Measurements from ENCODE around the gene VPREB3.

The VPREB3 gene

GRCh38 chr22:23753385-23753784, 840 bp downstream of the VPREB3 start:
- DNase-seq (ENCODE audit: low read depth), result no peak
- no peak overlapping the region for H3K4me3 ChIP-seq (ENCODE audit: low read length)
- TF ChIP-seq, protein P1, sequence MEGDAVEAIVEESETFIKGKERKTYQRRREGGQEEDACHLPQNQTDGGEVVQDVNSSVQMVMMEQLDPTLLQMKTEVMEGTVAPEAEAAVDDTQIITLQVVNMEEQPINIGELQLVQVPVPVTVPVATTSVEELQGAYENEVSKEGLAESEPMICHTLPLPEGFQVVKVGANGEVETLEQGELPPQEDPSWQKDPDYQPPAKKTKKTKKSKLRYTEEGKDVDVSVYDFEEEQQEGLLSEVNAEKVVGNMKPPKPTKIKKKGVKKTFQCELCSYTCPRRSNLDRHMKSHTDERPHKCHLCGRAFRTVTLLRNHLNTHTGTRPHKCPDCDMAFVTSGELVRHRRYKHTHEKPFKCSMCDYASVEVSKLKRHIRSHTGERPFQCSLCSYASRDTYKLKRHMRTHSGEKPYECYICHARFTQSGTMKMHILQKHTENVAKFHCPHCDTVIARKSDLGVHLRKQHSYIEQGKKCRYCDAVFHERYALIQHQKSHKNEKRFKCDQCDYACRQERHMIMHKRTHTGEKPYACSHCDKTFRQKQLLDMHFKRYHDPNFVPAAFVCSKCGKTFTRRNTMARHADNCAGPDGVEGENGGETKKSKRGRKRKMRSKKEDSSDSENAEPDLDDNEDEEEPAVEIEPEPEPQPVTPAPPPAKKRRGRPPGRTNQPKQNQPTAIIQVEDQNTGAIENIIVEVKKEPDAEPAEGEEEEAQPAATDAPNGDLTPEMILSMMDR (conservative IDR thresholded peaks at IDR 0.05; ENCODE audit: low read depth, low read length), result no peak

DNA sequence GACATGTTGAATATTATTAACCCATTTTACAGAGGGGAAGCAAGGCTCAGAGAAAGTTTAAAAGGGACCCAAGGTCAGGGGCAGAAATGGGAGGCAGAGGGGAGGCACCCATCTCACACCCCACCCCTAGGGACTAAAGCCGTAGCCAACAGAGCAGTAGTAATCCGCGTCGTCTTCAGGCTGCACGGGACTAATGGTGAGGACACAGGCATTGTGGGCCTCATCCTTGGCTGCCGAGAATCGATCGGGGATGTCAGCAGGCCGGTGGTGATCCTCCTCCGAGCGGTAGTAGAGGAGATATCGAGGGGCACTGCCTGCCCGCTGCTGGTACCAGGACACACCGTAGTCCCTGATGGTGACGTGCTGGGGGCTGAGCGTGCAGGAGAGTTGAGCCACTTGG, 1.5 kb downstream of the VPREB3 start:
- TF ChIP-seq, protein P1 (conservative IDR thresholded peaks at IDR 0.05; ENCODE audit: low read depth, low read length), result no peak
- no peak overlapping the region for H3K4me3 ChIP-seq (ENCODE audit: low read length)
- no peak for DNase-seq (ENCODE audit: low read depth)

DNA sequence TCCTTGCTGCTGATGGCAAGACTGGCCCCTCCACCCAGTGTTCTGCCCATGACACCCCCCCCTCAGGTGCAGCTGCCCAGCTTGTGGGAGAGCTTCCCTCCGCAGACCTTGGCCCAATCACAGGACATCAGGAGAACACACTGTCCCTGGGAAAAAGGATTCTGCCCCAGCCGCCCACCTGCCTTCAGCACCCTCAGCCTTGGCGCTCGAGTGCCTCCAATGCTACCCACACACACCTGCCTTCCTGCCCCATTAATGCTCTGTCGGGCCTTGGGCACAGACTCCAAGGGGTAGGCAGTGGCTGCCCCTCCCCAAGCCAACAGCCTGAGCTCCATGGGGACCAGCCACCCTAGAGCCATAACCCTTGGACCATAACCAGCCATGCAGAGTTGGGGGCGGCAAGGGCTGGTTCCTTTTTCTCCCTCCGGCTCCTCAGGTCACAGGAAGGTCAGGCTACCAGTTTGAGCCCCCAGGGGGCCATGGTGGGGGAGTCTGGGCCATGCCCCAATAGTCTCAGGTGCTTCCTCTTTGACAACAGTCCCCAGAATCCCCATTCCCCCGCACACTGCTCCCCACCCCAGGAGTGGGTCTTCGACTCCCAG, 2.0 kb downstream of the VPREB3 start:
- TF ChIP-seq, protein P1 (conservative IDR thresholded peaks at IDR 0.05; ENCODE audit: low read depth, low read length), result no peak
- no peak overlapping the region for H3K4me3 ChIP-seq (ENCODE audit: low read length)
- DNase-seq (ENCODE audit: low read depth), result no peak

DNA sequence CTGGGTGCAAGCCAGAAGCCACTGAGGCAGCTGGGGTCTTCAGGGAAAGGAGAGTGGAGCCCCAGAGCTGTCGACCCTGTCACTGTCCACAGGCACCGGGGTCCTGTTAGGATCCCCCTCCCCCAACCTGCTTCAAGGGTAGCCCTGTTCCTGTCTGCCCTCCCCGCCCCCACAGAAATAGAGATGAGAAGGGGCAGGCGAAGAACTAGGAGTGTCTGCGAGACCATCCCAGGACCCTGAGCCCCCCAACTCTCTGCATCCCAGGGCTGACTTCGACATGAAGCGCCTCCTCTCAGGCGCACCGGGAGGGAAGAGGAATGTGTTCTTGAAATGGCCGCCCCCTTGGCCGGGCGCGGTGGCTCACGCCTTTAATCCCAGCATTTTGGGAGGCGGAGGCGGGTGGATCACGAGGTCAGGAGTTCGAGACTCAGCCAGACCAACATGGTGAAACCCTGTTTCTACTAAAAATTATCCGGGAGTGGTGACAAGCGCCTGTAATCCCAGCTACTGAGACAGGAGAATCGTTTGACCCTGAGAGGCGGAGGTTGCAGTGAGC, 2.7 kb downstream of the VPREB3 start:
- TF ChIP-seq, protein P1 (conservative IDR thresholded peaks at IDR 0.05; ENCODE audit: low read depth, low read length), result no peak
- H3K4me3 ChIP-seq (ENCODE audit: low read length), result peak overlapping the region; percentile 71
- DNase-seq (ENCODE audit: low read depth), result no peak

DNA sequence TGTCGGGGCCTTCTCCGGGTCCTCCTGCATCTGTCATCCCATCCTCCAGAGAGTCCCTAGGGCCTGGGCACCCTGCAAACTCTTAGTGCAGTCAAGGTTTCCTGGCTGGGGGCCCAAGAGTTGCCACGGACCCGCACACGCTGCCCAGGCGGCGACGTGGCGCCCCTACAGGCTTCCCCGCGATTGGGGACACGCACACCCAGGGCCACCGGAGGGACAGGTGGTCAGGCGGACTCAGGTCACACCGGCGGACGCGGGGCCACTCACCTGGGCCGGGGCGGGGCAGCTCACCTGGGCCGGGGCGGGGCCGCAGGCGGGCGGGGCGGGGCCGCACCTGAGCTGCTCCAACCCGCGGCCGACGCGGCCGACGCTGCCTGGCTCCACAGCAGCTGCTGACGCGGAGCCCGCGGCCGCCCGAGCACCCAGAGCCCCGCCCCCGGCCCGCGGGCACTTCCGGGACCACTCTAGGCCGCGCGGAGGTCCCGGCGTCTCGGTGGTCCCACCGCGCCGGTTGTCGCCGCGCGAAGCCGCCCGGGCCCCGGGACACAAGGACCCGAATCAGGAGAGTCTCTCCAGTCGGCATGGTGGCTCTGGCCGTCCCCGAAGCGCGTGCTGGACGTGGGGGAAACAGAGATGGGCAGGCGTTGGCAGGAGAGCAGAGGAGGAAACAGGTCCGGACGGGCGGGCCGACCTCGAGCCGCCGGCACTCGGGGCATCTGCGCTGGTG, 3.3 kb downstream of the VPREB3 start, which contains the start of gene ZNF70:
Gene ZNF70, minus strand, starts transcription at position 399 of the 727 bp plus-strand sequence. CDS start 5,972 bp downstream, outside the sequence.
- peak within 1 kb of the TSS; percentile 77 for H3K4me3 ChIP-seq (ENCODE audit: low read length)
- TF ChIP-seq, protein P1 (conservative IDR thresholded peaks at IDR 0.05; ENCODE audit: low read depth, low read length), result peak; percentile 31
- DNase-seq (ENCODE audit: low read depth), result no peak

GRCh38 chr22:23750367-23750713, 3.9 kb downstream of the VPREB3 start:
- TF ChIP-seq, protein P1 (conservative IDR thresholded peaks at IDR 0.05; ENCODE audit: low read depth, low read length), result no peak
- no peak for DNase-seq (ENCODE audit: low read depth)
- H3K4me3 ChIP-seq (ENCODE audit: low read length), result peak overlapping the region; percentile 77

Measured in retinal pigment epithelial cell (primary cell).